GM18870 (cell line): ENCODE measurements around the gene SELPLG.
A peak's percentile ranks its signal among the peaks of the same experiment; 100 is the strongest.
"Not testable (repeated sequence)": the region's sequence is repeated elsewhere in the genome, so short reads cannot be mapped to it uniquely, and the experiment has no call there.

ENCODE experiments used
- ATAC-seq: cut with Tn5 transposase; IDR thresholded peaks from one replicate; pipeline ENCODE4 v1.9.1; 2021; ENCODE audit warnings: moderate library complexity; ENCODE audit not compliant: unreplicated experiment

SELPLG gene

GRCh38 chr12:108575199-108575912 lies 58.3 kb downstream of the SELPLG start:
- ATAC-seq: no peak

- ATAC-seq: not testable (repeated sequence)
Measured at GRCh38 chr12:108574276-108574675, 59.4 kb downstream of the SELPLG start.

- ATAC-seq: no peak
Measured at GRCh38 chr12:108573317-108573716, 60.4 kb downstream of the SELPLG start.

GRCh38 chr12:108572166-108572790 lies 61.4 kb downstream of the SELPLG start:
- peak; percentile 18 for ATAC-seq
